ENCODE data around the gene MACROD2.

The MACROD2 gene

DNA sequence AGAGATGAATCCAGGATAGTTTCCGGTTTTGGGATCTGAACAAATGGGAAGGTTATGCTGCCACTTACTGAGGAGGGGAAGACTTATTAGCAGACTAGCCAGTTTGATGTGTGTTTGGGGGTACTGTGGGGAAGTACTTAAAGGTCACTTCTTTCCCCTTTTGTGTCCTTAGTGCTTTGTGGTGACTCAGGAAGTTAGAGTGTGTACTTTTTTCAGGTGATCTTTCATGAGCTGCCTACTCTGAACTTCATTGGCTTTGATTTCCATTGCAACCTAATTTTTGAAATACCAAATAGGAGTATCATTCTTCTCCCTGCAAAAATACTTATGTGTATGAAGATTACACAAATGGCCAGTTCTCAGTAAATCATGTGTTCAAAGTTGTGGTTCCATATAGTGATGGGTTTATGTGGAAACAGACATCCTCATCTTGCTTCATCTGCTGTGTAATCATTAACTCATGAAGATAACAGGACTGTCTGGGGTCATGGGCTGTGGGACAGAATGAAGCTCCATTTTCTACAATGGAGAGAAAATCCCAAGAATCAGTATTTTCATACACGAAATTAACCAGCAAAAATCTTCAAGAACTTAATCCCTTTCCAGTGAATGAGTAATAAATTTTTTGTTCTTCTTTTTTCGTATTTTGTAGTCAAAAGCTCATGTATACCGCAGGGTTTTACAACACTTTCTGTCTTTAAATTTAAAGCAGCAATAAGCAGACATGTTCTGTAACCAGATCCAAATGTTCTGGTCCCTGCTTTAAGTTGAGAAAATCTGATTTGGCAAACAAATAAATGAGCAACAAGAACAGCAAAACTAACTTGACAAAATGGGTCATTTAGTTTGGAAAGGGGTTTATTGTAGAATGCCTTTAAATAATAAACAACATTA, 614.3 kb downstream of the MACROD2 start:
- no peak for DNase-seq

GRCh38 chr20:14611479-14611878, 616.2 kb downstream of the MACROD2 start:
- no peak for DNase-seq

GRCh38 chr20:14612391-14612790, 617.1 kb downstream of the MACROD2 start:
- DNase-seq, result no peak

GRCh38 chr20:14616003-14616402, 620.7 kb downstream of the MACROD2 start:
- DNase-seq, result no peak

DNA sequence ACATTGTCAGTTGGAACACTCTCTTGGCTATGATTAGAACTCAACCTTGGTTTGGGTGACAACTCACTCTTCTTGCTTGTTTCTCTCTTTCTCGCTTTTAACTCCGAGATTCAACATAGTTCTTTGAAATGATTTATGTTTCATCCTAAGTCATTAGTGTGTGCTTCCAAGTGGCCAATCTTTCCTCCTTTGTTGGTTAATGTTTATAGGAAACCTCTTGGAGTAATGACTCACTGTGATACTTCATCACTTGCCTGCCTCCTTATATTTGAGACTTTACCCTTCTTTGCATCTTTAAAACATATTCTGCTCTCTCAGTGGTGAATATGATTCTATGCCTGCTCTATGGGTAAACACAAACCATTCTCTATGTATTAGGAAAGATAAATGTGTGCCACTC, 621.8 kb downstream of the MACROD2 start:
- no peak for DNase-seq

DNA sequence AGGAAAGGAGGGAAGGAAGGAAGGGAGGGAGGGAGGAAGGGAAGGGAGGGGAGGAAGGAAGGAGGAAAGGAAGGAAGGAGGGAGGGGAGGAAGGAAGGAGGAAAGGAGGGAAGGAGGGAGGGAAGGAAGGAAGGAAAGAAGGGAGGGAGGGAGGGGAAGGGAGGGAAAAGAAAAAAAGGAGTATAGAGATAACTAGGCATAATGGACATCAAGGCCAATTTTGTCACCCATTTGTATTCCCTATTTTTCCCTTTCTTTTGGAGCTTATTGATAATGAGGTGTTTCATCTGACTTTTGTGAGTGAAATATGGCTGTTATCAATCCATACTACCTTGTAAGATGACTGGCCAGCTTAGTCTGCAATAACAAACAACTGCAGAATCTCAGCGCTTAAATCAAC, 624.1 kb downstream of the MACROD2 start:
- no peak for DNase-seq

DNA sequence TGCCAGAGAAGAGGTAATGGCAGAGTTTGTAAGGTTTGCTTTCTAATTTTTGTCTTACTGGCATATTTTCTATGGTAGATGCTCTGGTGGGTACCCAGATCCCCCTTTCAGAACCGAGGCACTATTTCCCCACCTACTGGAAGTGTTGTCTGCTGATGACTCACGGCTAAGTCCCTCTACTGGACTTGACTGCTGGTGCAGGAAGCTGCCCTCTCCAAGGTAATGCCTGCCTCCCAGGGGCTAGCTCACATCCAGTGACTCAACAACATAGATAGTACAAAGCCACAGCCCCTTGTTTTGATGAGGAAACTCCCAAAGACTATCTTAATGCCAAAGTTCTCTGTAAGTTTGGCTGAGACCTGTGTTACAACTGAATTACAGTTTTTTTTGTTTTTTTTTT, 627.5 kb downstream of the MACROD2 start:
- no peak for DNase-seq

DNA sequence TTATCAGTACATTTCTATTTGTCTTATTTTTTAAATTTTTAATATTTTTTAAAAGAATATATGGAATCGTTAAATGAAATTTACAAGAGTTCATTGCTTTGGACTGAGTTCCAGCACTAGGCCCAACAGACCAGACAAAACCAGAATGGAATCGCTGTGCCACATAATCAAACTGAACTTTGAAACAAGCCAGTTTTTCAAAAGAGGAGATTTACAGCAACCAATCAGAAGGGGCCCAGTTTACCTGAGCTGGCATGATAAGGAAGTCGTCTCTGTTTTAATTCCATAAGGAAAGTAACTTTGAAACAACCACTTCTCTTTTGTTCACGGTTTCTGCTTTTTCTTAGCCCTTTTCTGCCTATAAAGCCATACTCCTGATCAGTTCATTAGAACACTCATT, 635.7 kb downstream of the MACROD2 start:
- no peak for DNase-seq

DNA sequence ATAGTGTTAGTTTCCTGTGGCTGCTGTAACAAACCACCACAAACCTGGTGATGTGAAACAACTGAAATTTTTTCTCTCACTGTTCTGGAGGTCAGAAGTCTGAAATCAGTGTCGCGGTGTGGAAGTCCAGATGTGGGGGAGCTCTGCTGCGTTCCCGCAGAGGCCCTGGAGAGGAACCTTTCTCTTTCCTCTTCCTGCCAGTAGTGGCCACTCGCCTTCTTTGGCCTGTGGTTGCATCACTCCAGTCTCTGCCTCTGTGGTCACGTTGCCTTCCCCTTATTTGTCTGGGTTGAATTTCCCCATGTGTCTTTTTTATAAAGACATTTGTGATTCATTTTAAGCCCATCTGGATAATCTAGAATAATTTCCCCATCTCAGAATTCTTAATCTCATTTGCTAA, 637.6 kb downstream of the MACROD2 start:
- DNase-seq, result no peak

- no peak for DNase-seq
Measured at GRCh38 chr20:14633507-14633906, 638.2 kb downstream of the MACROD2 start.

DNA sequence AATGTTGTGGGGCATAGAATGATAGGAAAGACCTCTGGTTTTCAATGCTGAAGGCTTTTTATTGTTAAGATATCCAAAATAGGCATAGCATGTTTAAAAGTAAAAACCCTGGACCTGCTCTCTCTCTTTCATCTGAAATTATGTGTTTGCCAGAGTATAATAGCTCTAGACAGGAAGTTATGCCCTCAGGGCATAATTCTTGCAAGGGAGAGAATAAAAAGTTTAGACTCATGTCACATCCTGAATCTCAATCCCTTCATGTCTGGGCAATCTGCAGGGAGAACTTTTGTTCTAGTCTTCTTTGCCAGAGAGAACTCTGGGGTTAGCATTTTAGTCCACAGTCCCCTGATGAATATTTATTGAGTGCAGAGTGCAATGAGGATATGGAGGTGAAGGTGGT, 639.3 kb downstream of the MACROD2 start:
- no peak for DNase-seq

- DNase-seq, result no peak
Measured at GRCh38 chr20:14637441-14637840, 642.1 kb downstream of the MACROD2 start.

DNA sequence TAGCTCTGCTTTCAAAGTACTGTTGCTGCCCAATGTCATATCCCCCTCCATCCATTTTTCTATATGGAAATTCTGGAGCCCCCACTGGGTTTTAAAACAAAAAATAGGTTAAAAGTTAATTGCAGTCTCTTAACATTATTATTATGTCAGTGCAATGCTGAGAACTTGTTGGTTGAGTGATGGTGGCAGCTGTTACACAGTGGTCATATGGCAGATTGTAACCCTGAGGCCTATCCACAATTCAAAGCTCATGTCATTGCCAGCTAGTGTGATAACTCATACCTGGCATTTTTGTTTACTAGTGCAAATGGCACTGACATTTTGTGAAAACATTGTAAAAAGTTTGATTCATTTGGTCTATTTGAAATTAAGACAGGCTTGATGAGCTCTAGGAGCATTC, 647.8 kb downstream of the MACROD2 start:
- DNase-seq, result no peak

DNA sequence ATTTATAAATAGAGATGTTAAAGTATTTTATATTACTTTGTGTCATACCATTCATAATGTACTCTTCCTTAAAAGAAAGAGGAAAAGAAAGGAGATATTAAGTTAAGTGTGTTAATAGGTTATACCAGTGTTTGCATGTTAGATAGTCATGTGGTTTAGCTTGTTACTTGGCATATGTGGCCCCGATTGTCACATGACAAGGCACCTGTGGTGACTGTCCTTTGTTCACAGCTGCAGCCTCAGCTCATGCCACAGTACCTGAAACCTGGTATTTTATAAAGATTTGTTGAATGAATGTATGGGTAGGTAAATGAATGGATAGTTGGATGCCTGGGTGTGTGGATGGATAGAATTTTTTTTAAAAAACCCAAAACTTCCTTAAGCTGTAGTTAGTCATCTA, 648.2 kb downstream of the MACROD2 start:
- no peak for DNase-seq

GRCh38 chr20:14644306-14645097, 649.2 kb downstream of the MACROD2 start:
- no peak for DNase-seq

DNA sequence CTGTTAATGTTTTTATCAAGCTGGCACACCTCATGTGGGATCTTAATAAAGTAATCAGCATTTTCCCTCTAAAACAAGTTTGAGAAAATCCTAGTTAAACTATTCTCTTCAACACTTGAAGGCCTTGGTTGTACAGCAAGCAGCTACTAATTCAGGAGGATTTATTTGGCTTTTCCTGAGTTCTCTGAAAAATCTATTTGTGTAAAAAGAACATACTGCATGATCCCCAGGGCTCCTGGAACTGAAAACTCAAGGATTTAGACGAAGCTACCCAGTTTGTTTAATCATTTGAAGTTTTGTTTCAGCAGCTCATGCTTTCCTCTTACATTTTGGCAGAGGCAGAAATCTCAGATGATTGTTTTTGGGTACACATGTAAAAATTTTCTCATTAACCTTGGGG, 651.7 kb downstream of the MACROD2 start:
- no peak for DNase-seq

DNA sequence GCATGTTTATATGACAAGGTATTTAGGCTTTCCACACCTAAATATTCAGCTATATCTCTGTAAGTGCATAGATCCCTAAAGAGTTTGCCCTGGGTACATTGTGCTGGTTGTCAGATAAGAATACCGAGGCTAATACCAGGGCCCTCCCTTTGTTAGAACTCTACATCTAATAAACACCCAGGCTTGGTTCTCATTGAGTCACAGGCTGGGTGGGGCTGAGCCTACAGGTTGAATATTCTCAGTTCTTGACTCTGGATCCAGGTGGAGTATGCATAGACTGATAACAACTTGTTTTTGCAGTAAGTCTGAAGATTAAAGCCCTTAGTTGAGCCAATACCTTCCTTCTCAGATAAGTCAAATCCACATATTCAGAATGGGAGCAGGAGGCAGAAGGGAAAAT, 654.3 kb downstream of the MACROD2 start:
- no peak for DNase-seq

GRCh38 chr20:14657266-14658005, 662.1 kb downstream of the MACROD2 start:
- no peak for DNase-seq

DNA sequence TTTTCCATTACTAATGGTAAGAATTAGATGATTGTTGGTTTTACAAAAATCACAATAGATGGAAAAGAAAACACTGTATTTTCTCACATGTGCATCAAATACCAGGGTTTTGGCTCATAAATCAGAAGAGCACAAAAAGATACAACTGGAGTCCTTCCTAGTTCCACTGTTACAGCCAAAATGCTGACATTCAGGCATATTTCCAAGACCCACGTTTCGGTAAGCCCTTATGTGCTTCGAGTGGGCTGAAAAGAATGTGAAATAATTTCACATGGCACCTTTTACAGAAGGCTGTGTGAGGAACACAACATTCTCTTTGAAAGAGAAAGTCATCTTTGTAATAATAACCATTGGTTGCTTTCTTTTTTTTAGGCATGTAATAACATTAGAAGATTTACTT, 668.8 kb downstream of the MACROD2 start:
- DNase-seq, result no peak

GRCh38 chr20:14666696-14667095, 671.4 kb downstream of the MACROD2 start:
- no peak for DNase-seq

DNA sequence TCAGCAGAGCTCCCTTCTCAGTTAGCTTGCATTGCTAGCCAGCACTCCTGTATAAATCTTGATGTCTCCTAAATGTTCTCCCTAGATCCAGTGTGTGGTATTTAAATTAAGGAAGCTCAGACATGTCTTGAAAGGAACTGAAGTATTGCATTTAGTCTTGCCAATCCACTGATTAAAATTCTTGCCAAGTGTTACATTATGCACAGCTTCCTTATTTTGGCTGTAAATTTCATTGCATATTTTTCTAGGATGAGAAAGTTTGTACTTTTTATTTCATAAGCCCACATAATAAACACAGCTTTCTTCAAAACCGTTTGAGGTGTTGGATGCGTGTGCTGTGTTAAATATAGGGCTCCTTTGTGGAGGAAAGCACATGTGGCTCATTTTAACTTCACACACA, 671.9 kb downstream of the MACROD2 start:
- DNase-seq, result no peak

- no peak for DNase-seq
Measured at GRCh38 chr20:14672066-14672465, 676.8 kb downstream of the MACROD2 start.

DNA sequence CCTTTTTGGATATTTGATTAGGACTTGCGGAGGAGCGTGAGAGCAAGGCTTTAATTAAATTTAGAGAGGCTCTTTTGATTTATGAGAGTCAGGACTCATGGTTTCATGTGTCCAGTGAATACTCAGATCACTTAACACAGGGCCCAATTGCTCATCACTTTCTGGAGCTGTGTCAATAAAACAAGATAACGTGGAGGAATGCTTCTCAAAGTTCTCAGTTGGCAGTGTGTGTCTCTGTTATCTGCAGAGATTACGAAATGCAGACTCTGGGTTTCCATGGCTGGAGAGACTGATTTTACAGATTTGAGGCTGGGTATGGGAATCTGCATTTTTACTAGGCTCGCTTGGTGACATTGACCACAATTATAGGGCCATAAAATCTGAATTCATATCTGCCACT, 677.8 kb downstream of the MACROD2 start:
- no peak for DNase-seq

Data from effector CD8-positive, alpha-beta T cell (primary cell).